ENCODE data around the gene ITGA8.
"Not testable (repeated sequence)": the region's sequence is repeated elsewhere in the genome, so short reads cannot be mapped to it uniquely, and the experiment has no call there.

The ITGA8 gene

GRCh38 chr10:15494850-15495506 lies 224.7 kb downstream of the ITGA8 start:
- DNase-seq (ENCODE audit: low spot score): no peak

- DNase-seq (ENCODE audit: low spot score): no peak
Observed at GRCh38 chr10:15491856-15492642, 227.7 kb downstream of the ITGA8 start.

GRCh38 chr10:15489431-15489830 lies 230.3 kb downstream of the ITGA8 start:
- DNase-seq (ENCODE audit: low spot score): no peak

- DNase-seq (ENCODE audit: low spot score): no peak
Observed at GRCh38 chr10:15487376-15487775, 232.3 kb downstream of the ITGA8 start.

GRCh38 chr10:15486404-15486803 lies 233.3 kb downstream of the ITGA8 start:
- no peak for DNase-seq (ENCODE audit: low spot score)

- DNase-seq (ENCODE audit: low spot score): peak; percentile 38
Observed at GRCh38 chr10:15485684-15486316, 233.9 kb downstream of the ITGA8 start.

- DNase-seq (ENCODE audit: low spot score): no peak
Observed at GRCh38 chr10:15485027-15485426, 234.7 kb downstream of the ITGA8 start.

- DNase-seq (ENCODE audit: low spot score): no peak
Observed at GRCh38 chr10:15484128-15484527, 235.6 kb downstream of the ITGA8 start.

GRCh38 chr10:15483215-15484075 lies 236.3 kb downstream of the ITGA8 start:
- no peak for DNase-seq (ENCODE audit: low spot score)

GRCh38 chr10:15482156-15482555 lies 237.6 kb downstream of the ITGA8 start:
- DNase-seq (ENCODE audit: low spot score): no peak

GRCh38 chr10:15478950-15479349 lies 240.8 kb downstream of the ITGA8 start:
- no peak for DNase-seq (ENCODE audit: low spot score)

- no peak for DNase-seq (ENCODE audit: low spot score)
Observed at GRCh38 chr10:15478429-15478828, 241.3 kb downstream of the ITGA8 start.

- no peak for DNase-seq (ENCODE audit: low spot score)
Observed at GRCh38 chr10:15476337-15476736, 243.4 kb downstream of the ITGA8 start.

- DNase-seq (ENCODE audit: low spot score): not testable (repeated sequence)
Observed at GRCh38 chr10:15475439-15475838, 244.3 kb downstream of the ITGA8 start.

- DNase-seq (ENCODE audit: low spot score): no peak
Observed at GRCh38 chr10:15474671-15475070, 245.1 kb downstream of the ITGA8 start.

GRCh38 chr10:15473396-15473767 lies 246.3 kb downstream of the ITGA8 start:
- no peak for DNase-seq (ENCODE audit: low spot score)

GRCh38 chr10:15472431-15473395 lies 247.0 kb downstream of the ITGA8 start:
- peak; percentile 48 for DNase-seq (ENCODE audit: low spot score)

GRCh38 chr10:15472008-15472407 lies 247.7 kb downstream of the ITGA8 start:
- no peak for DNase-seq (ENCODE audit: low spot score)

GRCh38 chr10:15469111-15469510 lies 250.6 kb downstream of the ITGA8 start:
- DNase-seq (ENCODE audit: low spot score): no peak

GRCh38 chr10:15464381-15464780 lies 255.3 kb downstream of the ITGA8 start:
- no peak for DNase-seq (ENCODE audit: low spot score)

Measured in AG08396 (cell line).